Mucosa of descending colon (tissue), 3 donors: Measurements from ENCODE around the gene CDR2L. TPM values are rescaled to one million over a fixed set of nuclear protein-coding genes. Genes with fewer than 3 reads are reported as not detected.

Experiments
- ATAC-seq: fragments of 200-7000 bp; cut with Tn5 transposase; one replicate; pipeline ENCODE4 v1.9.1; 2020; ENCODE audit warnings: mild to moderate bottlenecking, moderate library complexity
- DNase-seq, 3 donors: peaks; one replicate each; pipeline ENCODE4 v3.0.0-alpha.2; 2020
- H3K36me3 ChIP-seq: fragments of 200-600 bp; one replicate; pipeline ENCODE4 v1.8.0; 2021; ENCODE audit warnings: low read depth, mild to moderate bottlenecking
- H3K4me1 ChIP-seq: fragments of 200-600 bp; one replicate; pipeline ENCODE4 v1.8.0; 2021; ENCODE audit warnings: low read depth, mild to moderate bottlenecking
- H3K4me3 ChIP-seq: fragments of 200-600 bp; one replicate; pipeline ENCODE4 v1.8.0; 2021; ENCODE audit warnings: mild to moderate bottlenecking
- H3K9me3 ChIP-seq: fragments of 200-600 bp; one replicate; pipeline ENCODE4 v1.8.0; 2021; ENCODE audit warnings: mild to moderate bottlenecking
- CTCF ChIP-seq: fragments of 200-600 bp; IDR thresholded peaks from one replicate; pipeline ENCODE4 v1.8.0; 2022; ENCODE audit warnings: antibody characterized with exemption, mild to moderate bottlenecking
- intact Hi-C, 2 donors: fragments of 100-400 bp; cut with DNase I in 1 of 2; cut with micrococcal nuclease in 1 of 2; formaldehyde crosslinking; loops; one replicate each; pipeline versions ENCODE4 v1.11.0 to v1.11.1; 2022; cut with DNase I, micrococcal nuclease
- total RNA-seq, 3 donors: library from RNA; stranded (reverse); fragmentation: NEBNext Ultra II Directional in 2 of 3; extraction: Animal tissue kit (Norgen Biotek cat#: 25700) in 2 of 3; gene quantifications; one replicate each; pipeline versions ENCODE4 v1.2.1 to v1.2.4, GENCODE V29; 2021 to 2023
- donor health status: DM: no; HTN: no; CAD: no; lungs with moderate emphysema.
- donor health status: DM: no; HTN: no; CAD: no.
- donor health status: DM: no; HTN: yes; CAD: no.

Gene CDR2L
- total RNA-seq, 3 donors from 2014 or later: 2.2 to 14.0 (median 3.1) TPM

- Histone ChIP-seq H3K9me3 (no peaks in the 10 kb centered on the region), H3K4me1 (peaks cover 16% of the 10 kb centered on the region), H3K36me3 (no peaks in the 10 kb centered on the region), H3K4me3 (no peak overlapping the region)
- DNase-seq: no peak
- intact Hi-C loops: no loop called here
- no peak for ATAC-seq
- no peak for TF ChIP-seq CTCF
Measured at GRCh38 chr17:75048249-75048878, 60.9 kb downstream of the CDR2L start.

- Histone ChIP-seq H3K9me3 (no peaks in the 10 kb centered on the region), H3K4me3 (no peak overlapping the region), H3K36me3 (no peaks in the 10 kb centered on the region), H3K4me1 (peaks cover 16% of the 10 kb centered on the region)
- DNase-seq (no peak), ATAC-seq (no peak)
- intact Hi-C loops: no loop called here
- TF ChIP-seq CTCF: no peak
Measured at GRCh38 chr17:75049057-75049456, 61.6 kb downstream of the CDR2L start.

- H3K36me3 ChIP-seq: no peaks in the 10 kb centered on the region
- no peak overlapping the region for H3K4me3 ChIP-seq
- H3K4me1 ChIP-seq: peaks cover 16% of the 10 kb centered on the region
- TF ChIP-seq CTCF: no peak
- DNase-seq (no peak), ATAC-seq (no peak)
- no peaks in the 10 kb centered on the region for H3K9me3 ChIP-seq
- intact Hi-C loops: no loop called here
Measured at GRCh38 chr17:75049706-75050105, 62.3 kb downstream of the CDR2L start.

DNA sequence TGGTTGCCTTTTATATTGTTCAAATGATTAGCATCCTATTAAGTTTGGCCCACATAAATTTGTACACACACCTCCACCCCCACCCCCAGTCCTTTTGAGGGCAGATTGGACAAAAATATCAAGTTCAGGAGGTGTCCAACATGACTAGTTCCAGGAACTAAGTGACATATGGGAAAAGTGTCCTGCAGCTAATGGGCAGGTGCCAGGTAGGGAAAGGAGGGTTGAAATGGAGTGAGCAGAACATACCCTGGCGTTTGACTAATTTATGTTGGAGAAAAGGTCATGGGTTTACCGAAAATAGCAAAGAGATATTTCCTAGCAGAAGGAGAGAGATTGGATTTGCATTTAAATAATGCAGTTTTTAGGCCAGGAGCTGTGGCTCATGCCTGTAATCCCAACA is 64.5 kb downstream of the CDR2L start:
- Histone ChIP-seq H3K4me1 (peaks cover 11% of the 10 kb centered on the region), H3K36me3 (no peaks in the 10 kb centered on the region), H3K4me3 (no peak overlapping the region), H3K9me3 (no peaks in the 10 kb centered on the region)
- DNase-seq: no peak
- TF ChIP-seq CTCF: no peak
- ATAC-seq: no peak
- intact Hi-C loops: no loop called here

Other genes with a start within 250 kb of the CDR2L start
- gene NHERF1, start 239.0 kb upstream of the CDR2L start, total RNA-seq: 100 to 1,000 TPM; 109 to 281 (median 164) TPM
- 10 to 100 TPM; 35.8 to 40.6 (median 39.8) TPM for gene NAT9, start 211.3 kb upstream of the CDR2L start, total RNA-seq
- gene GRIN2C, start 127.7 kb upstream of the CDR2L start, total RNA-seq: 1 to 10 TPM in 1 of 3 donors, under 1 TPM in 2; 0.35 to 1.4 (median 0.55) TPM
- 10 to 100 TPM; 10.6 to 14.8 (median 12.0) TPM for gene FDXR, start 114.6 kb upstream of the CDR2L start, total RNA-seq
- 1 to 10 TPM in 2 of 3 donors, under 1 TPM in 1; 0.14 to 4.2 (median 1.1) TPM for gene FADS6, start 94.0 kb upstream of the CDR2L start, total RNA-seq
- gene USH1G, start 64.4 kb upstream of the CDR2L start, total RNA-seq: not detected
- 100 to 1,000 TPM in 1 of 3 donors, 10 to 100 TPM in 2; 15.3 to 135 (median 54.0) TPM for gene OTOP2, start 63.4 kb upstream of the CDR2L start, total RNA-seq
- gene OTOP3, start 51.7 kb upstream of the CDR2L start, total RNA-seq: 1 to 10 TPM in 2 of 3 donors, under 1 TPM in 1; 0.38 to 2.8 (median 1.5) TPM
- 10 to 100 TPM; 29.9 to 56.9 (median 47.4) TPM for gene HID1, start 14.9 kb upstream of the CDR2L start, total RNA-seq
- gene MRPL58, start 25.0 kb downstream of the CDR2L start, total RNA-seq: 10 to 100 TPM; 24.7 to 32.9 (median 25.4) TPM
- 100 to 1,000 TPM; 292 to 362 (median 338) TPM for gene ATP5PD, start 59.3 kb downstream of the CDR2L start, total RNA-seq
- 10 to 100 TPM; 19.1 to 30.0 (median 21.2) TPM for gene KCTD2, start 59.6 kb downstream of the CDR2L start, total RNA-seq
- 10 to 100 TPM; 18.2 to 58.8 (median 26.4) TPM for gene SLC16A5, start 100.3 kb downstream of the CDR2L start, total RNA-seq
- 10 to 100 TPM; 16.7 to 24.3 (median 18.3) TPM for gene ARMC7, start 122.3 kb downstream of the CDR2L start, total RNA-seq
- gene NT5C, start 144.1 kb downstream of the CDR2L start, total RNA-seq: 10 to 100 TPM; 57.2 to 97.6 (median 75.4) TPM
- gene JPT1, start 166.9 kb downstream of the CDR2L start, total RNA-seq: 100 to 1,000 TPM; 105 to 314 (median 209) TPM
- 100 to 1,000 TPM; 218 to 304 (median 254) TPM for gene SUMO2, start 195.3 kb downstream of the CDR2L start, total RNA-seq
- gene NUP85, start 218.0 kb downstream of the CDR2L start, total RNA-seq: 10 to 100 TPM; 48.4 to 63.4 (median 62.2) TPM